Activated CD8-positive, alpha-beta memory T cell treated with anti-CD3 and anti-CD28 coated beads, Interleukin-2, amount 50 U/mL, for 24 hours (primary cell): ENCODE data around the gene PTPRE.
"Not testable (repeated sequence)": the region's sequence is repeated elsewhere in the genome, so short reads cannot be mapped to it uniquely, and the experiment has no call there.

ENCODE experiments used
- DNase-seq: peaks from one replicate; pipeline ENCODE4 v3.0.0-alpha.2; 2020; ENCODE audit errors: extremely low read depth

PTPRE gene

DNA sequence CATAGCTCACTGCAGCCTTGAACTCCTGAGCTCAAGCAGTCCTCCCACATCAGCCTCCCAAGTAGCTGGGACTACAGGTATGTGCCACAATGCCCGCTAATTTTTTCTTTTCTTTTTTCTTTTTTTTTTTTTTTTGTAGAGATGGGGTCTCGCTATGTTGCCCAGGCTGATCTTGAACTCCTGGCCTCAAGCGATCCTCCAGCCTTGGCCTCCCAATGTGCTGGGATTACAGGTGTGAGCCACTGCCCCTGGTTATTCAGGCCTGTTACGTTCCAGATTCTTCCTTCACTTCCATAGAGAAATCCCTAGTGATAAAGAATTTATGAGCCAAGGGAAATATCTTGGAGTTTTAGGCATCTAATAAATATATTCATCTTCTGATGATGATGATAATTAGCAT, 187.7 kb downstream of the PTPRE start:
- DNase-seq: not testable (repeated sequence)

DNA sequence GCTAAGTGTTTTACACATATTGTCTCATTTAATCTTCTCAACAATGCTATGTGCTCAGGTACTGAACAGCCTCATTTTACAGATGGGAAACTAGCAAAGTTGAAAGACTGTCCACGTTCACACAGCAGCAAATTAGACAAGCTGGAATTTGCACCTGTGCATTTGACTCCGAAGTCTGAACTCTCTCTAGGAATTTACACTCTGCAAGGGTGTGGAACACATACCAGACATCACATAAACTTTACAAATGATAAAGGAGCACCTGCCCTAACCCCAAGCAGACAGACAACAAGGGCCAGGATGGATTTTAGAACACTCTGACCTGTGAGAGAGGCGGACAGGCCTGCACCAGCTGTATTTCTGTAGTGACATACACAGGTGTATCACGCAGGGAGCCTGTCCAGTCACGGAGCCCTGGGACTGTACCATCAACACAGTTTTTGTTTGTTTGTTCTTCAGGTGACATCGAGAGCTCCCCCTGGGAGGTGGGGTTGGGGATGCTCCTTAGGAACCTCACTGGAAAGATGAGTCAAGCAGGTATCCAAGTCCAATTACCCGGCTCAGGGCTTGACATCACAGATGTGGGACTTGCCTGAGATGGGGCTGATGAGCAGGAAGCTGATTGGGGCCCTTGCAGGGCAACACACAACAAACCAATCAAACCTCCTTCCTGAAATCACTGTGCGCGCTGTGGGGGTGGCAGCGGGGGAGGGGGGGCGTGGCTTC, 188.3 kb downstream of the PTPRE start:
- DNase-seq: no peak

DNA sequence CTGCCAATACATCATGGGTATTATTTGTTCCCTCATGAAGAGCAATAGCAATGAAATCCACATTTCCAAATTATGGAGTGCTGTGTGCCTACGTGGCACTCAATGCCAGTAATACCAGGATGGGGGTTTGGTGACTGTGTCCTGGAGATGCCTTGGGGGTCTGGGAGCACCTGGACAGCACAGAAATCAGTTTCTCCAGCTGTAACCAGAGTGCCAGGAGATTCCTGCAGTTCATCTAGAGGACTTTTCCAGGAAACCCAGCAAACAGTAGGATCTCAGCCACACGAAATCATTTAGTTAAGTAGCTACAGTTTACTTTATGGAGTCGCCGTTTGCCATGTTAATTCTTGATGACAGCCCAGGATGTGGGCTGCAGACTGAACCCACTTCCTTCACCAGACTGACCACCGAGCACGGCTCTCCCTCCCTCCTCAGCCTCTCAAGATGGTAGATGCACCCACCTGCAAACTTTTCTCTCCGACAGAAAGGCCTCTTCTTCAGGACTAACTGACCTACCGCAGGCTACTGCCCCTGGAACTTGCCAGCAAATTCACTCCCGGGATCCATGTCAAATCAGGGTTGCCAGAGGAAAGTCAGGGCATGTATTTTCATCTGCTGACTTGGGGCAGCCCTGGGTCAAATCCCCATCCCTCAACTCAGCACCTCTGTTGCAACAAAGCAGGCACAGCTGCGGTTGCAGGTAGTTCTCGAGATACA, 189.0 kb downstream of the PTPRE start:
- no peak for DNase-seq

DNA sequence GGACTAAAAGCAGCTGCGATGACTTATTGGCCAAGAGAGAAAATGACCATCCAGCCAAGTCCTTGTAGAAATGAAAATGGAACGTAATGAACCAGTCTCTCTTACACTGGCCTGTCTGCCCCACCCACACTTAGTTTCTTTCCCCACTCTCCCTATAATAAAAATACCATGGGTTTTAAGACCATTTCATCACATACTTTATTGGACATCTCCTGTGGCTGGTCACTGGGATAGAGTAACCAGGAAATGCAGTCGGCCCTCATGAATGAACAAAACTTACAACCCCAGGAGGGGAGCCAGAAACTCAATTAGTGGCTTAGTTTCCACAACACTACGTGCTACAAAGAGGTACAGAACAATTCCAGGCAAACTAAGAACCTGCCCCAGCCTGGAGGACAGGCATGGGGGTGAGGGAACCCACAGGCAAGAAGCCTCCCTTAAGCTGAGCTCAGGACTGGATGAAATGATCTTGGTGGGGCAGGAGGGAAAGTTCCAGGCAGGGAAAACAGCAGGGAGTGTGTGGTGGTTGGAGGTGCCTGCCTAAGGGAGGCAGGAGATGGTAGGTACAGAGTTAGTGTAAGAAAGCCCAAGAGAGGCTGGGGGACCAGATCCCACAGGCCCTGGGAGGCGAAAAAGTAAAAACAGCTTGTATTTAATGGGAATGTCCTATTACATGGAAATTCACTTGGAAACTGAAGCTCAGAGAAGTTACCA, 189.7 kb downstream of the PTPRE start:
- DNase-seq: no peak

DNA sequence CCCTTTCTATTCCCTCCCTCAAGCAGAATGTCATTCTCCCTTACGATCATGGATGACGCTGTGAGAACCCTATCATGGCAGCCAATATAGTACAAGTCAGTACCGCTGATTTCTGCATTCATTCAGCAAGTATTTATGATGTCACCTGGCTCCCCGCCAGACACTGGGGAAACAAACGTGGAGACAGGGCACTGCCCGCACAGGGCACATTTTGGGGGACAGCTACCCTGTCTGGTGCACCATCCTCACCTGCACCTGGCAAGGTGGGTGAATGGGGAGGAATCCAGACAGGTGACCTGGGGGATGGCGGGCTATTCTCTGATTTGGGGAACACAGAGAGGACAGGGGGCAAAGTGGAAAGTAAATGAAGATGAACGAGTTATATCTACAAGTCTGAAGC, 190.9 kb downstream of the PTPRE start:
- DNase-seq: no peak

DNA sequence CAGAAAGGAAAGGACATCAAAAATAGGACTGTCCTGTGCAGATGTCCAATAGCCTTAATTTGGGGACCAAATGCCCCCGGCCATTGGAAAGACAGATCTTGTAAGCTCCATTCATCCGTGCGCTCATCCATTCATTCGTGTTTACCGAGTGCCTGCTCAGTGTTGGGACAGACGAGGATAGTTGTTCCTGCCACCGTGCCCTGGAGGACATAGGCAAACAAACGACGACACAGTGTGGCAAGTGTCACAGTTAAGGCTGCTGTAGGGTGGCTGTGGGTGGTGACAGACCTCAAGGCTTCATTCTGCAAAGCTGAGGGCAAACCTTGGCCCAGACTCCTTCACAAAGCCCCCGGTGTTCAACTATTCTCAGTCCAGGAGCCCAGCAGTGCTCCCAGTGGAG, 191.7 kb downstream of the PTPRE start:
- no peak for DNase-seq

DNA sequence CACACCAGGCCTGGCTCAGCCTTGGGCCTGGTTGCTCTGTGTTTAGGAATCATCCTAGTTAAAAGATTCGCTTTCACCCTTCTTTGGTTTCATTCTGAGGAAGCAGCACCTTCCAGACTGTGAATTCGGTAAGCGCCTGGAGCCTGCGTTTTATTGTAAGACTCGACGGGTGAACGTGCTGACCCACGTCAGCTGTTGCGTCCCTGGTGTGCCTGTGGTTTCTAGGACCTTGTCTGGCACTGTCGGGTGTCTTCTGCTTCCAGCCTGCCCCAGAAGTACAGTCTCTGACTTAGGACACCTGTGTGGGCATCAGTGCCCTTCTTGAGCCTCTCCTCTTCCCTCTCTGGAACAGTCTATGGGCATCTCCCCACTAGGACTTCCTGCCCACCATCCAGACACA, 193.0 kb downstream of the PTPRE start:
- no peak for DNase-seq

DNA sequence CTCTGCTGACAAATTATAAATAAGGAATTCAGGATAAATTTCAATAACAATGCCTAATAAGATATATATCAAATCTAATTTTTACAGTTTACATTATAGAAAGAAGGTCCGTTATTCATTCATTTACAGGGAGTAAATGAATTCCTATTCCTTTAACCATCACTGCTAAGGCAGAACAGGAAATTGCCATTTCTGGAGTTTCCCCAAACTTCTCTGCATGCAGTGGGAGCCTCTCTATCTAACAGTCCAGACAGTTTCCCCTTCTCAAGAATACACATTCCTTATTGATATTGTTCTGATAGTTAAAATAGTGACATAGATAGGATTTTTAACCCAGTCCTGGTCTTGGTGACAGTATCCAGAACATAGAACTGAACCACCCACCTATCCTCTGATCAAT, 195.0 kb downstream of the PTPRE start:
- no peak for DNase-seq

DNA sequence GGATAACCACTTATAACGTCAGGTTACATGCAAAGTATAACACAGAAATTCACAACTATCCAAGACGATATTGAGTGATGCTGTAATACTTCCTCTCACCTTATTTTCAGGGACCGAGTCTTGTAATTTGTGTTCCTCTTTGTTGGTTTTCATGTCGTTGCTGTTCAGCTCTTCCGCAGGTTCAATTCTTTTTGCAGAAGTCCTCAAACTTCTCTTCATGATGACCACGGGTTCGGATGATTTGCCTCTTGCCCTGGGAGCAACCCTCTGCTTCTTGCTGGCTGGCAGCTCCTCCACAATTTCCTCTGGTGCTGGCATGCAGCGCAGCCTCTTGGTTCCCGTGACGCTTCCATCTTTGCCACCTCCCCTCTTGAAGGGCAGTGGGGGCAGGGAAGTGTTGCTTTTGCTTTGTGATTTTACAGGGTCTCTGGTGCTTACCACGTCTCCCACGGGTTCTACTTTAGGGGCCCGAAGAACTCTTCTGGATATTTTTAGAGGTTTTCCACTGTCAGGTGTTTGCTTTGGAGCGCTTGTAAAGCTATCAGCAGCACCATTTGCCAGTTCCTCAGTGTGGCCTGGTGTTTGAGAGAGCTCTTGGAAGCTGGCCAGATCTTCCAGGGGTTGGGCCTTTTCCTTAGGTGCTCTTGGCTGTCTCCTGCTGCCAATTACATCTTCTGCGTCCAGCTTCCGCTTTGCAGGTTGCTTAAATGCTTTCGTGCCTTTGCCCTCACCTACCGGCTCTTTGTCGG, 195.8 kb downstream of the PTPRE start:
- DNase-seq: no peak

DNA sequence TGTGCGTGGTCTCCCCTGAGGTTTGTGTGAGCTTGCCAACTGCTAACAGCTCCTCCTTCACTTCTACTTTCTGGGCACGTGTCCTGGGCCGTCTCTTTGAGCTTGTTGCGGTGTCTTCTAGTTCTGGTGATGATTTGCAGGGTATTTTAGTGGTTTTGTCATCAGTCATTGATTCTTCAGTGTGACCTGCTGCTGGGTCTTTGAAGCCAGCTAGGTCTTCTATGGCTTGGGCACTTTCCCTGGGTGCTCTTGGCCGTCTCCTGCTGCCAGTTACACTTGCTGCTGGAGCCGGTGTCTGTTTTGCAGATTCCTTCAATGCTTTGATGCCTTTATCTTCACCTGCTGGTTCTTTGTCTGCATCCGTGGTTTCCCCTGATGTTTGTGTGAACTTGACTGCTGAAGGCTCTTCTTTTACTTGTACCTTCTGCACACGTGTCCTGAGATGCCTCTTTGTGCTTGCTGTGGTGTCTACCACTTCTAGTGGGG, 196.4 kb downstream of the PTPRE start:
- no peak for DNase-seq

DNA sequence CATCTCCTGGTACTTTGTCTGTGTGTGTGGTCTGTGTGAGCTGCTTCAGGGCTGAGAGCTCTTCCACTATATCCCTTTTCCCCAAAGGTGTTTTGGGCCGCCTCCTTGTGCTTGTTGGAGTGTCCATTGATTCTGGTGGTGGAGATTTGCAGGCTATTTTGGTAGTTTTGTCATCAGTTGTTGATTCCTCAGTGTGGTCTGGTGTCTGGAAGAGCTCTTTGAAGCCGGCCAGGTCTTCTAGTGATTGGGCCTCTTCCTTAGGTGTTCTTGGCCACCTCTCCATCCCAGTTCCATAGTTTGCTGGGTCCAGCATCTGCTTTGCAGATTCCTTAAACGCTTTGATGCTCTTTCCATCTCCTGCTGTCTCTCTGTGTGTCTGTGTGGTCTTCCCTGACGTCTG, 198.5 kb downstream of the PTPRE start:
- DNase-seq: no peak

DNA sequence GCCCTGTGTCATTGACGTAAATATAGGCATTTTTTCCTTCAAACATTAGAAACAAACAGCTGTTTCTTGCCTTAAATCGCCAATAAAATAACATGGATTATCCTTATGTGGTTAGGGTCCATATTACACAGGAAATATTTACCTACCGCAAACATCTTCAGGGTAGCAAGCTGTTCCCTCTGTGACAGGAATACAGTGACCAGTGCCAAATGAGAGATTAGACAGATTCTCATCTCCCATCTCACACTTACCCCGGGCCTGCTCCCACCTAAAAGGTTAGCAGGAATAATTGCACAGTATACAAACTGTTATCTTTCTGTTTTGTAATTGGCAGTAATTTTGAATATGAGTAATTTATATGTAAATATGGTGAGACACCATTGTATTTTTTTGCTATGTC, 202.8 kb downstream of the PTPRE start:
- no peak for DNase-seq

DNA sequence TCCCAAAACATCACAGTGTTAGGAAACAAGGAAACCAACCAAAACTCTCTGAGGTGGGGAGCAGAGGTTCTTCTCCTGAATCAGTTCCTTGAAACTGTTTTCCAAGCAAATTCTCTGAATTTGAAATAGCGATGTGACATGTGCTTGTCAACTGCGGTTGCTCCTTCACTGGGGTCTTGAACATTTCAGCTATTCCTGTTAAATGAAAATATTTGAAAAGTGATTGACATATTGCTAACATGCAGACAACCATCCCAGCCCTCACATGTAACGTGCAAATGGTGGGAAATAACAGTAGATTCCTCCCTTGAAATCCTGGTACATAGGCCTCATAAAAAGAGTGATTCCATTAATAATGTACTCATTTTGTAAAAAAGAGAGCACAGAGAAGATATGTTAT, 203.4 kb downstream of the PTPRE start:
- DNase-seq: no peak

DNA sequence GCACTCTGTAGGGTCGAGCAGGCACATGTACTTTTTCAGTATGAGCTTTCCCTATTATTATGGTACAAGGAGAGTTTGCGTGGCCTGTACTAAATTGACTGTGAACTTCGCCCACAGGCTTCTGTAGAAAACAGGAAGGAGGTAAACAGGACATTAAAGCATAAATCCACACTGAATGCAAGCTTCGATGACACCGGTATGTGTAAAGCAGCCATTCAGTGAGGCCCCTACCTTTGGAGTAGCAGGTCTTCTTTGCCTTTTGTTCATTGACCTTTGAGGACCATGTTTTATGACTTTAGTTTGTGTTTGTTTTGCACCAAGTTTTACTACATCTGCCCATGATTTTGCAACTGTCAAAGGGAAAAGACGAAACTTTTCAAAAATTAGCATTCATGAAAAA, 204.8 kb downstream of the PTPRE start:
- DNase-seq: no peak

DNA sequence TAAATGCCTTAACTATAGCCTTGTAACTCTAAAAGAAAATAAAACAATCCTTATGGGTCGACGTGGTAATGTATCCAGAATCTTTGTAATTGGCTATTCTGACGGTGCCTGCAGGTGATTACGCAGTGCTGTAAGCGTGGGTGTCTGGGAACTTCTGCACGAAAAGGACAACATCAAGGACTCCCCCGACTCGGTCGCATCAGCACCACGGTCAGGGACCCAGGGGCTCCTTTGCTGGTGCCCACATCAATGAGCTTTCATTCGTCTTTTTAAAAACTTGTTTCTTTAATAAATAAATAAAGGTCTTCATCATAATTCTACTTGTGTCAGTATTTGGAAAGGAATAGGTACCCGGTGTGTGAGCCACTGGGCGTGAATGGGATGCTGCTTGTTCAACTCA, 206.1 kb downstream of the PTPRE start:
- no peak for DNase-seq

DNA sequence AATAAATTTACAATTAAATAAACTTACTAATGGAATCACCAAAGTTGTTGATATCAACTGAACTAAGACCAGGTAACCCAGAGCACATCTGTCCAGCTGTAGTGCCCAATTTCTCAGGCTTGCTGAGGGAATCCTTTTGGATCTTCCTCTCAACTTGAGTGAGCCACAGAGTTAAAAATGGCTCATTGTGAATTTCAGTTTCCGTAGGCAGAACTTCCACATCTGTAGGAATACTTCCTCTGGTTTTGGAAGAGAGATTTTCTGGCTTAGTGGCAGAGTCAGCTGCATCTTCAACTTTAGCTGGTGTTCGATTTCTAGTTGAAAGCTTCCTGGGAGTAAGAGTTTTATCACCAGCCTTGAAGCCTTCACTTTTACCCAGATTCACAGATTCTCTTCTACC, 208.0 kb downstream of the PTPRE start:
- DNase-seq: no peak

DNA sequence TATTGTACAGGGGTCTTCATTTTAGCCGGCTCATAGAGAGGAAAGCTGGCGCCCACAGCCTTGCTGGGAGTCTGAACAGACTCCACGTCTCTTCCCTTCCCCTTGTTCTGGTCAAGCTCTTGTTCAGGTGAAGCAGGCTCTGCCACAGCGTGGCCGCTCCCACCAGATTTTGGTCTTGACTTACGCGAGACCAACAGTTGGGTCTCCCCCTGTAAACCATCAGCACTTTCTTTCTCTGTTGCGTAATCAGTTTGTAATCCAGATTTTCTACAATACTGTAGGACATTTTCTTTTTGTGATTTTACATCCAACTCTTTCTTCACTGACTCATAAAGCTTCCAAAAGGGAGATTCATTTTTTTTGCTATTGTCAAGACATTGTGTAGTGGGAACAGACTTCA, 208.5 kb downstream of the PTPRE start:
- DNase-seq: no peak

DNA sequence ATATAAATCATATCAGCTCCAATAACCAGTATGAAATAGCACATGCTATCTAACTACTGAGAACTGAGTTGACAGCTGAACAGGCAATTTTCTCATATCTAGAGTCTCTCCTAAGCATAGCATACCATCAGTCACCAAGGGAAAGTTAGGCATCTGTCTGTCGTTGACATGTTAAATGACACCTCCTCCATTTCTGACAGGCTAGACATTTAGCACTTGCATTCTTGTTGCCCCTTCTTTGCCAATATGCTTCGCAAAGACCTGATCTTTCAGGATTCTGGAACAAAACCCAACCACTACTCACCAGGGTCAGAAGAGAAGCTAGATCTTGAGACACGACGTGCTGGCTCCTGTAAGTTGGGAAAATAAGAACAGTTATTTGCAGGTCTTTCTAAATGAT, 209.3 kb downstream of the PTPRE start:
- no peak for DNase-seq

DNA sequence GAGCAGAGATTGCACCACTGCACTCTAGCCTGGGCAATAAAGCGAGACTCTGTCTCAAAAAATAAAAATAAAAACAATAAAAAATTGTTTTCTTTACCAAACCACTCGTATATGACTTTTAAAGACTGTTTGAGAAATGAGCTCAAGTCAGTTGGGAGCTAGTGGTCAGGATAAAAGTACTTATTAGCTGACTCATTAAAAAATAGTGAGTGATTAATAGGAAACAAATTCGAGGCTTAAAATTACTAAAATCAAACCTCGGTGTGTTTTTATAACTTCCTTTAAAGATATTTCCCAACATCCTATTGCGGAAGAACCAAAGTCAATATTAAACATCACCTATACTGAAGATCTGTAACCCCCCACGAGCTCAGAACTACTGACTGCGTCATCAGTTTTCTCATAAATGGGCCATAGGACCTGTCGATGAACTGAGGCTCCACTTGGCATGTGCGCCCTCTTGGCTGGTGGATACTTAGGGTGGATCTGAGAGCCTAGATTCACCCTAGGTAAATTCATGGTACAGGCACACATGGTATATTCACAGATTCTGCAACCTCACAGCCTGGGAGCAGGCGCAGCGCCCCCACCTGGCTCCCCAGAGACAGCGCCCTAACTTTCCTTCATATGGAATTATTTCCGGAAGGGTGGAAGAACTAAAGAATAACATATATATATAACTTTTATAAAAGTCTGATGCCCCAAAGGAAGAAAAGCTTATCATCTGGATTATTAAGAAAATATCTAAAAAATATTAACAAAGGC, 210.1 kb downstream of the PTPRE start:
- DNase-seq: no peak

DNA sequence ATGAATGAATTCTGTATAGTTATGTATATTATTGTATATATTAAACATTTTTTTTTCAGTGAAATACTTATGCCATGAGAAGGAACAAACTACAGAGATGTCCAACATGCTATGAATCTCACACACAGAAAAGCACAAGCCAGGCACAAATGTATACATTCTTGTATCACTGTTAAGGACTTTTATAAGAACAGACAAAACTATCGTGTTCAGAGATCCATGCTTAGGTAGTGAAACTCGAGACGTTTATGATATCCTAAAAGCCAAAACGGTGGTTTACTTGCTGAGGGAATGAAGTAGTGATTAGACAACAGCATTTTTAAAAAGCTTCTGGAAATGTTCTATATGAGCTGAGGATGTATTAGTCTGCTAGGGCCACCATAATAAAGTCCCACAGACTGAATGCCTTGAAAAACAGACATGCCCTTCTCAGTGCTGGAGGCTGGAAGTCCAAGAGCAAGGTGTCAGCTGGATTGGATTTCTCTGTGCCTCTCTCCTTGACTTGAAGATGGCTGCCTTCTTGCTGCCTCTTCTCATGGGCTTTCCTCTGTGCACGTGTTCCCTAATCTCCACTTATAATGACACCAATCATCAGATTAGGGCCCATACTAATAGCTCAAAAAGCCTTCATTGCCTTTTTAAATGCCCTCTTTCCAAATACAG, 215.0 kb downstream of the PTPRE start:
- no peak for DNase-seq

DNA sequence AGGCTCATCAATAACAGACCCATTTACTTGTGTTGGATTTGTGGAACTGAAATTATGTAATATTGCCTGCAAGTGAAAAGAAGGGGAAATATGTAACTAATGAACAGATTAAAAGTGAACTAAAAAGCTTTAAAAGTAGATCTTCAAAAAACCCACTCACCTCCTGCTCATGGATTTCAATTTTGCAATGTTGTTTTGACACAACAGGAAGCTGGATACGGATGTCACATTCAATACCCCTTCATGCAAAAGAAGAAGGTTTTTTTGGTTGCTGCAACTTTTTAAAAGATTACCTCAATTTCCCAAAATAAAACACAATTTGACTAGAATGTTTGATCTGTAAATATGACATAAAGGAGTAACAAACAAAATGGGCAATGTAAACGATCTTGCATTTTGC, 216.0 kb downstream of the PTPRE start:
- no peak for DNase-seq
